Subcutaneous abdominal adipose tissue (tissue), 5 donors: ENCODE data around the gene PLAAT5.

Experiments
- H3K27ac ChIP-seq: one replicate; pipeline ENCODE4 v1.7.0; 2013; ENCODE audit warnings: low read depth, mild to moderate bottlenecking, inconsistent platforms, low read length, moderate library complexity
- H3K27me3 ChIP-seq, 5 donors: one replicate each; pipeline ENCODE4 v1.7.0; 2013; ENCODE audit warnings: low read length in 5 of 5, inconsistent platforms in 1 of 5; ENCODE audit not compliant: control insufficient read depth in 5 of 5, insufficient read depth in 4 of 5
- H3K36me3 ChIP-seq, 5 donors: one replicate each; pipeline ENCODE4 v1.7.0; 2013; ENCODE audit warnings: low read length in 5 of 5; ENCODE audit not compliant: control insufficient read depth in 5 of 5, insufficient read depth in 5 of 5
- H3K4me1 ChIP-seq, 5 donors: one replicate each; pipeline ENCODE4 v1.7.0; 2013; ENCODE audit warnings: low read length in 5 of 5, mild to moderate bottlenecking in 3 of 5, moderate library complexity in 1 of 5; ENCODE audit not compliant: control insufficient read depth in 5 of 5, insufficient read depth in 5 of 5
- H3K4me3 ChIP-seq, 5 donors: one replicate each; pipeline ENCODE4 v1.7.0; 2013; ENCODE audit warnings: low read length in 5 of 5, low read depth in 1 of 5
- H3K9ac ChIP-seq, 5 donors: one replicate each; pipeline ENCODE4 v1.7.0; 2013; ENCODE audit warnings: low read length in 5 of 5, mild to moderate bottlenecking in 4 of 5, moderate library complexity in 3 of 5
- H3K9me3 ChIP-seq, 5 donors: one replicate each; pipeline ENCODE4 v1.7.0; 2013; ENCODE audit warnings: low read length in 5 of 5; ENCODE audit not compliant: control insufficient read depth in 5 of 5
- donor health status: healthy.
- donor health status: healthy.
- donor health status: healthy.
- donor health status: healthy.
- donor health status: healthy.

Gene PLAAT5

GRCh38 chr11:63417174-63417852 is 73.7 kb downstream of the PLAAT5 start:
- peaks cover 0 to 4% (median 0%) of the 10 kb centered on the region in 5 donors for H3K27me3 ChIP-seq

More at GRCh38 chr11:63417174-63417852, 73.7 kb downstream of the PLAAT5 start:
- no peaks in the 10 kb centered on the region for H3K36me3 ChIP-seq
- H3K9me3 ChIP-seq = no peaks in the 10 kb centered on the region
- H3K4me1 ChIP-seq = no peaks in the 10 kb centered on the region
- no peak overlapping the region for H3K27ac ChIP-seq
- H3K9ac ChIP-seq = no peak overlapping the region
- H3K4me3 ChIP-seq = no peak overlapping the region
